ENCODE results near the gene RUNX2.
A peak's percentile ranks its signal among the peaks of the same experiment; 100 is the strongest.

GRCh38 chr6:45297320-45297719, 30.8 kb upstream of the RUNX2 start:
- TF ChIP-seq, protein P1, sequence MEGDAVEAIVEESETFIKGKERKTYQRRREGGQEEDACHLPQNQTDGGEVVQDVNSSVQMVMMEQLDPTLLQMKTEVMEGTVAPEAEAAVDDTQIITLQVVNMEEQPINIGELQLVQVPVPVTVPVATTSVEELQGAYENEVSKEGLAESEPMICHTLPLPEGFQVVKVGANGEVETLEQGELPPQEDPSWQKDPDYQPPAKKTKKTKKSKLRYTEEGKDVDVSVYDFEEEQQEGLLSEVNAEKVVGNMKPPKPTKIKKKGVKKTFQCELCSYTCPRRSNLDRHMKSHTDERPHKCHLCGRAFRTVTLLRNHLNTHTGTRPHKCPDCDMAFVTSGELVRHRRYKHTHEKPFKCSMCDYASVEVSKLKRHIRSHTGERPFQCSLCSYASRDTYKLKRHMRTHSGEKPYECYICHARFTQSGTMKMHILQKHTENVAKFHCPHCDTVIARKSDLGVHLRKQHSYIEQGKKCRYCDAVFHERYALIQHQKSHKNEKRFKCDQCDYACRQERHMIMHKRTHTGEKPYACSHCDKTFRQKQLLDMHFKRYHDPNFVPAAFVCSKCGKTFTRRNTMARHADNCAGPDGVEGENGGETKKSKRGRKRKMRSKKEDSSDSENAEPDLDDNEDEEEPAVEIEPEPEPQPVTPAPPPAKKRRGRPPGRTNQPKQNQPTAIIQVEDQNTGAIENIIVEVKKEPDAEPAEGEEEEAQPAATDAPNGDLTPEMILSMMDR (conservative IDR thresholded peaks at IDR 0.05; ENCODE audit: low read depth, low read length): 0 out of 2 replicates have a peak, but pooled peaks have one; percentile 13
- TF ChIP-seq EZH2 (IDR thresholded peaks at IDR 0.05; ENCODE audit: low read length, unreplicated experiment): no peak
- TF ChIP-seq EZH2phosphoT487 (IDR thresholded peaks at IDR 0.05; ENCODE audit: borderline replicate concordance, low read length): no peak

Data from PC-3 (cell line).